PC-3 (cell line): ENCODE measurements around the gene PFN1. TPM values are rescaled to one million over a fixed set of nuclear protein-coding genes. Genes with fewer than 3 reads are reported as not detected.

Experiments used
- ATAC-seq: fragments of 200-7000 bp; cut with Tn5 transposase; 2 replicates; pipeline ENCODE4 v1.9.1; 2020; ENCODE audit warnings: mild to moderate bottlenecking, moderate library complexity
- BruUV-seq: library from RNA; stranded (reverse); fragments of 400-500 nt; replicated peaks from 2 replicates; lab custom pipeline; 2021; lab: Mats Ljungman, UMichigan
- CTCF ChIA-PET: fragments of 300-600 bp; sonication (Branson Sonifier 250); formaldehyde crosslinking; loops from one replicate; lab custom pipeline; 2022; ENCODE audit warnings: antibody characterized with exemption; lab: Charles Lee
- POLR2A ChIA-PET: fragments of 300-600 bp; sonication (Branson Sonifier 250); formaldehyde crosslinking; loops from one replicate; lab custom pipeline; 2022; ENCODE audit warnings: antibody characterized with exemption; ENCODE audit not compliant: unreplicated experiment; lab: Charles Lee
- DNase-seq: peaks from one replicate; pipeline ENCODE4 v3.0.0-alpha.2; 2015
- H2AFZ ChIP-seq: fragments of 300-600 bp; sonication (generic); 2 replicates; pipeline ENCODE4 v1.6.0; 2016; ENCODE audit warnings: antibody characterized with exemption, low read length
- H3F3A ChIP-seq: fragments of 300-600 bp; sonication (generic); one replicate; pipeline ENCODE4 v1.6.0; 2017; ENCODE audit warnings: antibody characterized with exemption, low read length, control low read depth, mild to moderate bottlenecking; ENCODE audit not compliant: unreplicated experiment
- H3K27ac ChIP-seq: fragments of 300-600 bp; sonication (generic); 2 replicates; pipeline ENCODE4 v1.5.1; 2016; ENCODE audit warnings: mild to moderate bottlenecking, low read length
- H3K27me3 ChIP-seq: fragments of 300-600 bp; sonication (generic); 2 replicates; pipeline ENCODE4 v1.6.1; 2016; ENCODE audit warnings: low read length, mixed read lengths
- H3K36me3 ChIP-seq: fragments of 300-600 bp; sonication (generic); 2 replicates; pipeline ENCODE4 v1.6.1; 2016; ENCODE audit warnings: low read depth, mixed run types, low read length, mixed read lengths
- H3K4me1 ChIP-seq: fragments of 300-600 bp; sonication (generic); 2 replicates; pipeline ENCODE4 v1.5.1; 2016; ENCODE audit warnings: low read length; ENCODE audit not compliant: insufficient read depth
- H3K4me2 ChIP-seq: fragments of 300-600 bp; sonication (generic); 2 replicates; pipeline ENCODE4 v1.6.0; 2016; ENCODE audit warnings: low read length
- H3K4me3 ChIP-seq: fragments of 300-600 bp; sonication (generic); 2 replicates; pipeline ENCODE4 v1.5.1; 2016; ENCODE audit warnings: mild to moderate bottlenecking, low read length, mixed read lengths
- H3K79me2 ChIP-seq: fragments of 300-600 bp; sonication (generic); 2 replicates; pipeline ENCODE4 v1.6.1; 2017; ENCODE audit warnings: low read length, mixed read lengths
- H3K9ac ChIP-seq: fragments of 300-600 bp; sonication (generic); 2 replicates; pipeline ENCODE4 v1.6.0; 2016; ENCODE audit warnings: mild to moderate bottlenecking, low read length
- H3K9me2 ChIP-seq: fragments of 300-600 bp; sonication (generic); replicated peaks from 2 replicates; pipeline ENCODE4 v1.6.1; 2016; ENCODE audit warnings: mixed run types, low read length, mixed read lengths
- H3K9me3 ChIP-seq: fragments of 300-600 bp; sonication (generic); 2 replicates; pipeline ENCODE4 v1.6.1; 2016; ENCODE audit warnings: low read length, mixed read lengths
- H4K20me1 ChIP-seq: fragments of 300-600 bp; sonication (generic); 2 replicates; pipeline ENCODE4 v1.6.1; 2016; ENCODE audit warnings: low read length, mixed read lengths
- EZH2 ChIP-seq: fragments of 300-600 bp; sonication (generic); IDR thresholded peaks from one replicate; pipeline ENCODE4 v1.6.1; 2017; ENCODE audit warnings: antibody characterized with exemption, mild to moderate bottlenecking, low read length; ENCODE audit not compliant: unreplicated experiment
- EZH2phosphoT487 ChIP-seq: fragments of 300-600 bp; sonication (generic); IDR thresholded peaks from 2 replicates; pipeline ENCODE4 v1.6.1; 2018; ENCODE audit warnings: mild to moderate bottlenecking, antibody characterized with exemption, low read length, borderline replicate concordance
- intact Hi-C: fragments of 100-400 bp; cut with micrococcal nuclease; formaldehyde crosslinking; loops from 2 replicates; pipeline ENCODE4 v1.9.0; 2023
- microRNA-seq: library from miRNA; unstranded; fragments of <30 nt; microRNA quantifications from one replicate; pipeline ENCODE4 v1.1.0, GENCODE V29; 2020; ENCODE audit not compliant: unreplicated experiment
- total RNA-seq: library from RNA; depleted of rRNA; stranded (reverse); fragments of >200 nt; gene quantifications from 2 replicates; pipeline ENCODE4 v1.2.3, GENCODE V29; 2014; rRNA removed
- TF ChIP-seq, protein P1 (sequence below): fragments of 300-600 bp; sonication (generic); conservative IDR thresholded peaks from 2 replicates; pipeline ENCODE4 v1.5.1; 2017; ENCODE audit warnings: antibody characterized with exemption, low read depth, mild to moderate bottlenecking, low read length

Gene PFN1
- total RNA-seq, 1 experiment from 2014 or later = 1,914 TPM

DNA sequence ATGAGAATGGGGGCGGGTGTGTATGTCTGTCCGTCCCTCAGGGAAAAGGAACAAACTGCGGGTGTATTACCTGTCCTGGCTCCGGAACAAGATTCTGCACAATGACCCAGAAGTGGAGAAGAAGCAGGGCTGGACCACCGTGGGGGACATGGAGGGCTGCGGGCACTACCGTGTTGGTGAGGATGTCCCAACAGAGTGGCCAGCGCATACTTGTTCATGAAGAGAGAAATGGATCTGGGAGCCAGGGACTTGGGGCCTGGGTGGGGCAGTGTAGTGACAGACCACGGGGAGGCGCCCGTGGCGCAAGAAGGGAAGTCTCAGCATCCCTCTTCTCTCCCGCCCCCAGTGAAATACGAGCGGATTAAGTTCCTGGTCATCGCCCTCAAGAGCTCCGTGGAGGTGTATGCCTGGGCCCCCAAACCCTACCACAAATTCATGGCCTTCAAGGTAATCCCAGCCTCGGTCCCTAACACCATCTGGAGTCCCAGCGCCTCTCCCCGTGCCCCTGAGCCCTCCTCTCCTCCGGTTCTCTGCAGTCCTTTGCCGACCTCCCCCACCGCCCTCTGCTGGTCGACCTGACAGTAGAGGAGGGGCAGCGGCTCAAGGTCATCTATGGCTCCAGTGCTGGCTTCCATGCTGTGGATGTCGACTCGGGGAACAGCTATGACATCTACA lies 52.5 kb downstream of the PFN1 start:
- H3K9me3 ChIP-seq = no peaks in the 10 kb centered on the region
- H3K9ac ChIP-seq = no peak overlapping the region
- H3K4me1 ChIP-seq = no peaks in the 10 kb centered on the region
- H2AFZ ChIP-seq = no peak overlapping the region
- no peak for DNase-seq
- POLR2A ChIA-PET = no interaction called here
- H3K9me2 ChIP-seq = no peaks in the 10 kb centered on the region
- no peaks in the 10 kb centered on the region for H3F3A ChIP-seq
- ATAC-seq = no peak
- H3K27ac ChIP-seq = no peak overlapping the region
- H3K36me3 ChIP-seq = no peaks in the 10 kb centered on the region; the same call in 1 of the 2 replicates
- TF ChIP-seq EZH2phosphoT487 (no peak), EZH2 (no peak)
- TF ChIP-seq, protein P1, sequence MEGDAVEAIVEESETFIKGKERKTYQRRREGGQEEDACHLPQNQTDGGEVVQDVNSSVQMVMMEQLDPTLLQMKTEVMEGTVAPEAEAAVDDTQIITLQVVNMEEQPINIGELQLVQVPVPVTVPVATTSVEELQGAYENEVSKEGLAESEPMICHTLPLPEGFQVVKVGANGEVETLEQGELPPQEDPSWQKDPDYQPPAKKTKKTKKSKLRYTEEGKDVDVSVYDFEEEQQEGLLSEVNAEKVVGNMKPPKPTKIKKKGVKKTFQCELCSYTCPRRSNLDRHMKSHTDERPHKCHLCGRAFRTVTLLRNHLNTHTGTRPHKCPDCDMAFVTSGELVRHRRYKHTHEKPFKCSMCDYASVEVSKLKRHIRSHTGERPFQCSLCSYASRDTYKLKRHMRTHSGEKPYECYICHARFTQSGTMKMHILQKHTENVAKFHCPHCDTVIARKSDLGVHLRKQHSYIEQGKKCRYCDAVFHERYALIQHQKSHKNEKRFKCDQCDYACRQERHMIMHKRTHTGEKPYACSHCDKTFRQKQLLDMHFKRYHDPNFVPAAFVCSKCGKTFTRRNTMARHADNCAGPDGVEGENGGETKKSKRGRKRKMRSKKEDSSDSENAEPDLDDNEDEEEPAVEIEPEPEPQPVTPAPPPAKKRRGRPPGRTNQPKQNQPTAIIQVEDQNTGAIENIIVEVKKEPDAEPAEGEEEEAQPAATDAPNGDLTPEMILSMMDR = no peak
- CTCF ChIA-PET = no interaction called here
- BruUV-seq = TSS peak; percentile 47
- intact Hi-C loops = no loop called here
- H3K79me2 ChIP-seq = no peaks in the 10 kb centered on the region
- no peaks in the 10 kb centered on the region for H3K27me3 ChIP-seq
- no peak overlapping the region for H3K4me2 ChIP-seq
- H3K4me3 ChIP-seq = no peak overlapping the region
- H4K20me1 ChIP-seq = no peaks in the 10 kb centered on the region

Small RNA genes within 50 kb of the gene (microRNA-seq; reads per million reads assigned to microRNA genes)
- gene MIR6864 (not detected), gene MIR6865 (not detected)

Other genes starting within 250 kb of the PFN1 start
- 35.1 and 37.6 TPM in 2 replicates for gene PELP1, start 244.4 kb downstream of the PFN1 start, total RNA-seq
- gene ARRB2, start 237.9 kb downstream of the PFN1 start, total RNA-seq = 22.2 and 28.1 TPM in 2 replicates
- gene MED11, start 217.1 kb downstream of the PFN1 start, total RNA-seq = 25.4 and 28.9 TPM in 2 replicates
- 0.51 and 0.58 TPM in 2 replicates for gene ZMYND15, start 208.7 kb downstream of the PFN1 start, total RNA-seq
- 22.1 and 38.7 TPM in 2 replicates for gene CXCL16, start 208.6 kb downstream of the PFN1 start, total RNA-seq
- gene TM4SF5, start 176.6 kb downstream of the PFN1 start, total RNA-seq = not detected in 2 replicates
- 1.2 and 3.1 TPM in 2 replicates for gene VMO1, start 162.2 kb downstream of the PFN1 start, total RNA-seq
- 0.98 TPM in 1 of 2 replicates, not detected in the other for gene GLTPD2, start 159.6 kb downstream of the PFN1 start, total RNA-seq
- 281 and 405 TPM in 2 replicates for gene PSMB6, start 152.4 kb downstream of the PFN1 start, total RNA-seq
- gene PLD2, start 141.4 kb downstream of the PFN1 start, total RNA-seq = 24.3 and 27.3 TPM in 2 replicates
- 44.5 and 64.8 TPM in 2 replicates for gene MINK1, start 115.2 kb downstream of the PFN1 start, total RNA-seq
- gene C17orf107, start 49.0 kb downstream of the PFN1 start, total RNA-seq = 0.35 and 0.36 TPM in 2 replicates
- gene CHRNE, start 45.4 kb downstream of the PFN1 start, total RNA-seq = 0.11 TPM in 1 of 2 replicates, not detected in the other
- not detected in 2 replicates for gene GP1BA, start 16.3 kb downstream of the PFN1 start, total RNA-seq
- 64.3 and 72.1 TPM in 2 replicates for gene SLC25A11, start 8.5 kb downstream of the PFN1 start, total RNA-seq
- 37.8 and 43.1 TPM in 2 replicates for gene RNF167, start 8.3 kb downstream of the PFN1 start, total RNA-seq
- gene ENO3, start 2.6 kb upstream of the PFN1 start, total RNA-seq = 2.4 and 7.5 TPM in 2 replicates
- 44.1 and 48.4 TPM in 2 replicates for gene SPAG7, start 19.3 kb upstream of the PFN1 start, total RNA-seq
- gene CAMTA2, start 39.1 kb upstream of the PFN1 start, total RNA-seq = 6.2 and 27.2 TPM in 2 replicates
- gene INCA1, start 49.0 kb upstream of the PFN1 start, total RNA-seq = not detected in 2 replicates
- gene KIF1C, start 49.4 kb upstream of the PFN1 start, total RNA-seq = 60.9 and 67.9 TPM in 2 replicates
- not detected in 2 replicates for gene SLC52A1, start 86.9 kb upstream of the PFN1 start, total RNA-seq
- 0.58 and 0.84 TPM in 2 replicates for gene ZFP3, start 129.9 kb upstream of the PFN1 start, total RNA-seq
- 3.5 and 4.7 TPM in 2 replicates for gene ZNF232, start 163.3 kb upstream of the PFN1 start, total RNA-seq
- not detected in 2 replicates for gene USP6, start 167.5 kb upstream of the PFN1 start, total RNA-seq
- 1.7 and 9.4 TPM in 2 replicates for gene ZNF594, start 243.3 kb upstream of the PFN1 start, total RNA-seq